Bronchial smooth muscle cell (primary cell): Measurements from ENCODE around the gene NCBP2L. TPM values are rescaled to one million over a fixed set of nuclear protein-coding genes. Genes with fewer than 3 reads are reported as not detected.

ENCODE experiments used
- total RNA-seq: library from RNA; depleted of rRNA; stranded (reverse); fragments of >200 nt; gene quantifications from 2 replicates; pipeline ENCODE4 v1.2.1, GENCODE V29; 2014

The NCBP2L gene
- total RNA-seq = not detected in 2 replicates

GRCh38 chrX:107777536-107777832 is at the start of gene NCBP2L:
NCBP2L (plus strand) TSS chrX:107777733; CDS start chrX:107794221, 16,488 bp downstream.

DNA sequence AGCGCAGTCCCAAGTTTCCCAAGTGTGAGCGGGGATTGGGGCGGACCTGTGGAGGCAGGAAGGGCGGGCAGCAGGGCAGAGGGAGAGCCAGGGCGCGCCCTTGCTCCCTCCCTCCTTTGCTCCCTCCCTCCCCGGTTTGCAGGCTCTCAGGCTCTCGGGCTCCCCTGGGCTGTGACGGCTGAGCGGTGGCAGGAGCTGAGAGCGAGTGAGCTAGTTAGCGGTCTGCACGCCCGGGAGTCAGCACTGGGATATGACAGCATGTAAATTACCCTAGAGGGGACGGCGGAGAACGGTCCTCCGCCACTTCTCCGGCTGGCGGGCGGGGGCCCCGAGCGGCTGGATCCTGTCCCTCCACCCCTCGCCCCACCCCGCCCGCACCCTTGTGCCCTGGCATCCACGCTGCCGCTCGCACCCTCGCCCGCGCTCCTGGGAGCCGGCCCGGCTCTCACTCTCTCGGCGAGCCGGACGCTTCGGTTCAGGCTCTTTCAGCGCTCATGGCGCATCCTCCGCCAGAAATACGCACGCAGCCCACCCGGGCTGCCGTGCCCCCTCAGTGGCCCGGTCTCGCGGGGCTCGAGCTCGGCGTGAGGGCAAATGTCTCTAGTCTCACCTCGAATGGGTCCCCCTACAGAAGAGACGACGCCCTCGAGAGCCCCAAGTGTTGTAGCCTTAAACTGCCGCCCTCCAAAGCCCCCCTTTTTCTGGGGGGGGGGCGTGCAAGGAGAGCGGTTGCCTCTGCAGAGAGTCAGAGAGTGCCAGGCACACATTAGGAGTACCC is 1.6 kb upstream of the NCBP2L start, which contains the start of gene TSC22D3:
Gene TSC22D3, minus strand, starts transcription at position 54 of the 778 bp plus-strand sequence. CDS start 368 bp downstream, outside the sequence.

GRCh38 chrX:107825698-107826237 is 48.2 kb downstream of the NCBP2L start, which contains the start of gene MID2:
MID2 (plus strand) TSS chrX:107825866; CDS start chrX:107826427, 561 bp downstream.

Other genes with a start within 250 kb of the NCBP2L start
- 25.2 and 40.7 TPM in 2 replicates for gene PRPS1, start 149.2 kb upstream of the NCBP2L start, total RNA-seq
- 18.8 and 33.0 TPM in 2 replicates for gene TSC22D3, start 1.9 kb upstream of the NCBP2L start, total RNA-seq
- gene MID2, start 48.1 kb downstream of the NCBP2L start, total RNA-seq = 2.5 and 4.1 TPM in 2 replicates
- not detected in 2 replicates for gene TEX13B, start 204.6 kb downstream of the NCBP2L start, total RNA-seq